GM19438 (cell line): ENCODE data around the gene GOLGA6B.
"Not testable (repeated sequence)": the region's sequence is repeated elsewhere in the genome, so short reads cannot be mapped to it uniquely, and the experiment has no call there.

Experiments used
- ATAC-seq: cut with Tn5 transposase; IDR thresholded peaks from one replicate; pipeline ENCODE4 v1.9.1; 2021; ENCODE audit warnings: low read depth; ENCODE audit not compliant: unreplicated experiment

GOLGA6B gene

GRCh38 chr15:72654397-72654796 is at the start of gene GOLGA6B:
Gene GOLGA6B, plus strand, starts transcription at chr15:72654697. Its CDS starts 41 bp downstream, at chr15:72654738.
- not testable (repeated sequence) for ATAC-seq

GRCh38 chr15:72604794-72605193 is 49.7 kb upstream of the GOLGA6B start:
- ATAC-seq = no peak

- not testable (repeated sequence) for ATAC-seq
Observed at GRCh38 chr15:72608084-72608483, 46.4 kb upstream of the GOLGA6B start.

DNA sequence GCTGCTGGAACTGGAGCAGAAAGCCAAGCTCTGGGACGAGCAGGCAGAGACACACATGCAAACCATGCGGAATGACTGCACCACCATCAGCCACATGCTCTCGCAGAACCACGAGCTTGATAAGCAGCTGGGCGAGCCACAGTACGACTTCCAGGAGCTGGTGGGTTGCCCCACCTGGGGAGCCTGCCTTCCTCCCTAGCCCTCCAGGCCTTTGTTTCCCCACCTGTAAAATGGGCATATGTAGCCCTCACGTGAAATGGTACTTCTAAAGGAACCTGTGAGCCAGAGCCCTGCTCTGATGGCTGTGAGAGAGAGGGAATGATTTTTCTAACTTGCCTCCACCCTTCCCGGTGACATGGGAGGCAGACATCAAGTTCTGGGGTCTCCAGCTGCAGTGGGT is 44.6 kb upstream of the GOLGA6B start:
- no peak for ATAC-seq

DNA sequence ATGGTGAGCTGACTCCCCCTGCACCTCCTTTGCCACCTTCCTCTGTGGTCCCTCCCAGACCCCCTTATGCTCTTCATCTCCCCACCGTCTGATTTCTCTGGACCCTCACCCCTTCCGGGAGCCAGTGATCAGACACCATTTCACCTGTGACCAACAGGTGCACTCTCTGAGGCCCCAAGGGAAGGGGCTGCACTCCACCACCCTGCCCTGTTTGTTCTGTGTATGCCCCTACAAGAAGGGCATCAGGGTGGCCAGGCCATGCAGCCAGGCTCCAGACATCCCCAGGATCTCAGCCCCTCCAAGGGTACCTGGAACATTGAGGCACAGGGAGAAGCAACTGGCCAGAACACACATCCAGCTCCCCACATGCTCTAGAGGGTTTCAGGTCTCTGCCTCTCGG is 42.2 kb upstream of the GOLGA6B start:
- not testable (repeated sequence) for ATAC-seq

DNA sequence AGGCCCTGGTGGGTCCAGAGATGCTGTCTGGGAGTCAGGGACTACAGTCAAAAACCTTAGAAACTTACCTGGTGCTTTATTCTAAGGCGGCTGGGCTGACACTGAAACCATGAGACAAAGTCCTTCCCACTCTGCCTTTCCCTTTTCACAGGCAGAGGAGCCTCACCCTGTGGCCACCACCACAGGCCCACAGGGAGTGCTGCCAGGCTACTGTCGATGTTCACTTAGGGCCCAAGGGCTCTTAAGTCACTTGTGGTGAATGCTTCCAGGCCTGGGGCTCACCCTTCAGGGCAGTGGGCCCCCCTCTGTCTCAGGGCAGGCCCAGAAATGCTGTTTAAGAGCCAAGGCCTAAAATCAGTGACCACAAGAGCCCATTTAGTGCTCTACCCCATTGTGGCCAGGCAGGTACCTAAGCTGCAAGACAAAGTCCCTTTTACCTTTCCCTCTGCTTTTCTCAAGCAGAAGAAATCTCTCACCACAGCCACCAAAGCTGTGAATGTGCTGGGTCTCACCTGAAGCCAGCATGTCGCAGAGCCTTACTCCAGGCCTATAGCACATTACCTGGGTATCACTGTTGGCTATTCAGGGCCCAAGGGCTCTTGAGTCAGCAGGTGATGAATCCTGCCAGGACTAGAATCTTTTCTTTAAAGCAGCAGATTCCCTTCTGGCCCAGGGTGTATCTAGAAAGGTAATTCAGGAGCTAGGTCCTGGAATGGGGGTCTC is 39.5 kb upstream of the GOLGA6B start:
- no peak for ATAC-seq

DNA sequence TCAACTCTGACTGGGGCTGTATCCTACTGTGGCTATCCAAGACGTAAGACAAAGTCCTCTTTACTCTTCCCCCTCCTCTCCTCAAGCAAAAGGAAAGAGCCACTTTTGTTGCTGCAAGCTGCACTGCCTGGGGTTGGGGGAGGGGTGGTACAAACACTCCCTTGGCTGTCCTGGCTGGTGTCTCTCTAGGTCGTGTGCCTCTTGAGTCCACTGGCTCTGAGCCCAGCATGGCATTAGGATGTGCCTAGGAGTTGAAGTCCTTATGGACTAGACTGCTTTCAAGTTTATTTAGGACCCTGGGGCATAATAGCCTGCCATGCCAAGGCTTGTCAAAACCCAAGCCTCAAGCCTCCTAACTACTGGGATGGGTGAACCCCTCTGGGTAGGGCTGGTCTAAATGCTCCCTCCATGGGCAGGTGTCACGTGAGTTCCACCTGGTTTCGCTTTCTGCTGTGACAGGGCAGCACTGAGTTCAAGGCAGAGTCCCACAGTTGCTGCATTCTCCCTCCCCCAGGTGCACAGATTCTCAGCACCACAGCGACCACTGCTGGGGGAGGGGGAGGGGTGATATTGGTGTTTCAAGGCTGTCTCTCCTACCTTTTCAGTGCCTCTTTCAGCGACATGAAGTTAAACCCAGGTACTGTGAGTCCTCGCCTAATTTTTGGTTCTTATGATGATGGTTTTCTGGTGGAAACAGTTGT is 38.8 kb upstream of the GOLGA6B start:
- not testable (repeated sequence) for ATAC-seq

DNA sequence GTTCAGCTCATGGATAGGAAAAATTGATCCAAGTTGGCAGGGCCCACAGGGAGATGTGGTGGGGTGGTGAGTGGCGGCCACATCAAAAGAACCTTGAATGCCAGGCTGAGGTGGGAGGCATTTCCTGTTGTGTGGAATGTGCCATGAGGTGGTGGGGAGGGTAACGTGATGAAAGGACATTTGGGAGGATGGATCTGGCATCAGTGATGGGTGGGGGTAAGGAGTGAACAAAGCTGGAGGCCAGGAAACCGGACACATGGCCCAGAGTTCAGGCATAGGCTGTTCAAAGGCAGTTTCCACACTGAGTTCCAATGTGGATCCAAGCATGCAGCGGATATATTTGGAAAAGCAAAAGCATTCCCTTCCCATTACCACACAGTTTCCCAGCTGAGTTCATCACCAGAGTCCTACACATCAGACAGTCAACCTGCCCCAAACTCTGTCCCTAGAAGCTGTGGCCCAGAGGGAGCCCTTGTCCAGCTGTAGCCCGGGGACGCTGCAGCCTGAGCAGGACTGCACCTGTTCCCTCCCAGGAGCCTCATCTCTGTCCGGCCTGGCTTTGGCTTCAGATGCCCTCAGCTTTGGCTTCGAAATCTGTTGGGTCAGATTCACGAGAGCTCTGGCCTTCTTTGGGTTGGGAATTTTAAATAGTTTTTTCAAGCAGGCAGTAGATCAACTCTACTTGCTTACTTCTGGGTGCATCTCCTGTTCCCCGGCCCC is 37.8 kb upstream of the GOLGA6B start:
- no peak for ATAC-seq

GRCh38 chr15:72623854-72624253 is 30.6 kb upstream of the GOLGA6B start:
- ATAC-seq = not testable (repeated sequence)

DNA sequence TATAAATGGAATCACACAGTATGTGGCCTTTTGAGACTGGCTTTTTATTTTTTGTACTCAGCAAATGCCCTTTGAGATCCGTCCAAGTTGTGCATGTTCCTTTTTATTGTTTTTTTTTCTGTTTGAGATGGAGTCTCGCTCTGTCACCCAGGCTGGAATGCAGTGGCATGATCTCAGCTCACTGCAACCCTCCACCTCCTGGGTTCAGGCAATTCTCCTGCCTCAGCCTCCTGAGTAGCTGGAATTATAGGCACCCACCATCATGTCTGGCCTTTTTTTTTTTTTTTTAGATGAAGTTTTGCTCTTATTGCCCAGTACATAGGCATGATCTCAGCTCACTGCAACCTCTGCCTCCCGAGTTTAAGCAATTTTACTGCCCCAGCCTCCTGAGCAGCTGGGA is 28.3 kb upstream of the GOLGA6B start:
- ATAC-seq = not testable (repeated sequence)

DNA sequence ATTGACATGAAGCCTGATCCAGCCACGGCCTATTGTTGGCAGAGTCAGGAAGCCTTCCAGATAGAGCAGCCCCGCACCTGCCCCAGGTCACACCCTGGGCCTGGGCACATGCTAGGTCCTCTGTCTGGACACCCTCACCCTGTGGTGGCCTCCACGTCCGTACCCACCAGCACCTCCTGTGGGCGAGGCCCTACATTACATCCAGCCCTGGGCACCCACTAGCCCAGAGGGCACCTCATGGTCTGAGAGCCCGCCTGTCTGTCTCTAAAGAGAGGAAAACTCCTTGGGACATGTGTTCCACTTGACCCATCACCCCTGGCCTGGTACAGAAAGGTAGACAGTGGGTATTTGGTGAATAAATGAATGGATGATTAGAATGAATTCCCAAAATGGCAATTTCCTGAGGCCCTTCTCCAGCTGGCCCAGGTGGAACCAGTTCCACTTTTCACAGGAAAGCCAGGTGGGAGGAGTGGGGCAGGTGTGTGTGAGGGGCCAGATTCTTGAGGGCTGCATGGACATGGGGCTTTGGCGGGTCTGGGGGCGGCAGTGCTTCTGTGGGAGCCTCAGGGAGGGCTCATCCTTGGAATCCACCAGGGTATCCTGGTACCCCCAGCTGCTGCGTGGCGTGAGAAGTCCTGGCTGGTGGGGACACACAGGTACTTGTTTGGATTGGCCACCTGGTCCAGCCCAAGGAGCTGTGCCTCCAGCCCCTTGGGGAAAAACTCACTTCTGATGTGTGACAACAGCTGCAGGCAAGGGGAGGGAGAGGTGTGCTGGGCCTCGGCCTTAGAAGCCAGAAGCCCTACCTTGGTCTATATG is 26.0 kb upstream of the GOLGA6B start:
- ATAC-seq = not testable (repeated sequence)

- ATAC-seq = not testable (repeated sequence)
Observed at GRCh38 chr15:72629068-72629570, 25.4 kb upstream of the GOLGA6B start.

DNA sequence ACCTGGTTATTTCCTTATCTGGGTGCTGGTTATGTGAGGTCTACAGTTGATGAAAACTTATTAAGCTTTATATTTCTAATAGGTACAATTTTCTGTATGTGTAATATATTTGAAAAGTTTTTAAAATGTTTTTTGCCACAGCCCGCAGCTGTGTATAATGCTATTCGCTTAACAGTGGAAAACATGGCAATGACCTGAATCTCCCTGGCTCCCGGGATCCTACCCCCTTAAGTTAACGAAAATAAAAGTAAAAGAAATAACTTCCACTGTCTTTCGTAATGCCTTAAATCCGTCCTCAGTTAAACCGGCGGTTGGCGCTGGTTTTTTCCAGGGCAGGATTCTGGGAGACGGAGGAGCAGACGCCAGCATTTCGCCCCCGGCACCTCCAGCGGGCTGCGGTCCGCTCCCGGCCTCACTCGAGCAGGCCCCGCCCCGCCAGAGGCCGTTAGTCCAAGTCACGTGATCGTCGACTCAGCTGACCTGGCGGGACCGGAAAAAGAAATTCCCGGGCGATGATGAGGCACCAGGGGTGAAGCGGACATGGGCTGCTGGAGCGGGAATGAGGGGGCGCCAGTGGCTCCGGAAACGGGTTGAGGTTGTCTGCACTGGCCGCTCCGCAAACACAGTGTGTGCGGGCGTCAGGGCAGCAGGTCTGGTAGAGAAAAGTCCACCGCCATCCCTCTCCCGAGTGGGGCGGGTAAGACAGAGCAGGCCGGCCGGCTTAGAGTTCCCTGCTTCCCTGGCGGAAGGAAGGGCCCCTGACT is 17.8 kb upstream of the GOLGA6B start:
- ATAC-seq = not testable (repeated sequence)

GRCh38 chr15:72639759-72640483 is 14.6 kb upstream of the GOLGA6B start:
- not testable (repeated sequence) for ATAC-seq

DNA sequence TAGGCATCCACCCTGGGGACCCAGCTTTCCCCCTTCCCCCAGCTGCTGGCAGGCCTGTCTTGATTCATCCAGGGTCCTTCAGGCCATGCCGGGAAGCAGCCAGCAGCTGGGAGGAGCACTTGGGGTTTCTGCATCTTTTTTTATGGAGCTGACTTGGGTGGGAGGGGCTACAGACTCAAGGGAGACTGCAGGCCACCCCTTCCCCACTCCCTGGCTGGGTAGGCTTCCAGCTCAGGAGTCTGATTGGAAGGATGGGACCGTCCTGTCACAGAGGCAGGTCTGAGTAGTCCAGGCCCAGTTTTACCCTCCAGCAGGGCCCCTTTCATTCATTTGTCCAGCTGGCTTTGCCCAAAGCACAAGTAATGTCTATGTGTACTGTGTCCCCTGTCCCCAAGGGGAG is 12.2 kb upstream of the GOLGA6B start:
- ATAC-seq = not testable (repeated sequence)

- ATAC-seq = not testable (repeated sequence)
Observed at GRCh38 chr15:72648631-72649253, 5.8 kb upstream of the GOLGA6B start.

DNA sequence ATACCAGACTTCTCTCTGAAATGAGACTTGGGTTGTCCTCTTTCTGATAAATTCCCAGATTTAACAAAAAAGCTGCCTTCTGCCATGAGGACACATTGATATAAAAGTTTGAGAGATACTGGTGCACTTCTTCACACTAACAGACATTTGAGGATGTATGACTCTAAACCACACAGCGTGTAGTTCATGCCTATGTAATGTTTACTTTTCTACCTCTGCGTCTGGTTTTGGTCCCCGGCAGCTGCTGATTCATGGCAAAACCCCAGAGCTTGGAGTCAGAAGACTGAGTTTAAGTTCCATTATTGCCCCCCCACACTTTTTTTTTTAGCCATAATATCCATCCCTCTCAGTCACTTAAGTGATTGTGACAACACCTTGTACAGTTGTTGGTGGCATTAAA is 1.5 kb downstream of the GOLGA6B start:
- not testable (repeated sequence) for ATAC-seq

GRCh38 chr15:72661081-72661480 is 6.6 kb downstream of the GOLGA6B start:
- not testable (repeated sequence) for ATAC-seq
